ENCODE results near the gene PALM. TPM values are rescaled to one million over a fixed set of nuclear protein-coding genes. Genes with fewer than 3 reads are reported as not detected.
A peak's percentile ranks its signal among the peaks of the same experiment; 100 is the strongest.
"Not testable (repeated sequence)": the region's sequence is repeated elsewhere in the genome, so short reads cannot be mapped to it uniquely, and the experiment has no call there.

The PALM gene
- total RNA-seq, 4 donors from 2014 or later = 21.5 to 111 (median 53.0) TPM

- Histone ChIP-seq H3K4me1 (peaks cover 0 to 29% (median 7%) of the 10 kb centered on the region in 3 donors), H3K36me3 (peaks cover 0 to 24% of the 10 kb centered on the region in 2 donors), H3K4me3 (no peak overlapping the region), H3K27me3 (peaks cover 2% of the 10 kb centered on the region), H3K9me3 (no peaks in the 10 kb centered on the region), H3K27ac (no peak overlapping the region)
- no peak for TF ChIP-seq POLR2A (IDR thresholded peaks at IDR 0.05)
- TF ChIP-seq EP300 (IDR thresholded peaks at IDR 0.05) = no peak
- TF ChIP-seq CTCF (IDR thresholded peaks at IDR 0.05) = no peak
- no peak for TF ChIP-seq POLR2AphosphoS5 (IDR thresholded peaks at IDR 0.05)
- ATAC-seq = no peak
- 82 to 100% methylated on average over 3 to 4 of the region's 13 CpGs for WGBS, 2 donors (ENCODE audit: low coverage in 1 of 2)
Measured at GRCh38 chr19:725461-726089, 16.8 kb downstream of the PALM start.

- no peak overlapping the region for H3K4me3 ChIP-seq
- WGBS, 2 donors (ENCODE audit: low coverage in 1 of 2) = 67 to 80% methylated on average over 3 to 4 of the region's 43 CpGs
- H3K27me3 ChIP-seq = no peaks in the 10 kb centered on the region
- peak; percentile 12 for ATAC-seq
- H3K27ac ChIP-seq = peak overlapping the region in 3 of 4 donors; percentile 74 to 81 (median 77)
- H3K4me1 ChIP-seq = peaks cover 0 to 20% (median 7%) of the 10 kb centered on the region in 3 donors
- TF ChIP-seq EP300 (IDR thresholded peaks at IDR 0.05) (no peak), CTCF (IDR thresholded peaks at IDR 0.05) (no peak), POLR2A (IDR thresholded peaks at IDR 0.05) (no peak), POLR2AphosphoS5 (IDR thresholded peaks at IDR 0.05) (no peak)
- H3K36me3 ChIP-seq = peaks cover 0 to 39% of the 10 kb centered on the region in 2 donors
- no peaks in the 10 kb centered on the region for H3K9me3 ChIP-seq
Measured at GRCh38 chr19:726993-727956, 18.5 kb downstream of the PALM start.

GRCh38 chr19:728011-728410 is 19.3 kb downstream of the PALM start:
- Histone ChIP-seq H3K4me1 (peaks cover 0 to 12% (median 7%) of the 10 kb centered on the region in 3 donors), H3K36me3 (peaks cover 0 to 46% of the 10 kb centered on the region in 2 donors), H3K27me3 (no peaks in the 10 kb centered on the region), H3K27ac (peak overlapping the region in 3 of 4 donors; percentile 74 to 81 (median 77)), H3K9me3 (no peaks in the 10 kb centered on the region), H3K4me3 (no peak overlapping the region)
- TF ChIP-seq CTCF (IDR thresholded peaks at IDR 0.05) = no peak
- TF ChIP-seq POLR2AphosphoS5 (IDR thresholded peaks at IDR 0.05) = peak; percentile 56
- WGBS, 2 donors (ENCODE audit: low coverage in 1 of 2) = 60% methylated on average over 2 of the region's 26 CpGs; no CpG with 5 or more reads in 1 of the 2 donors
- peak; percentile 82 for ATAC-seq

GRCh38 chr19:729564-729963 is 20.8 kb downstream of the PALM start:
- not testable (repeated sequence) for H3K27ac ChIP-seq, ATAC-seq, H3K27me3 ChIP-seq, H3K4me3 ChIP-seq, H3K9me3 ChIP-seq
- Histone ChIP-seq H3K4me1 (peaks cover 0 to 18% (median 7%) of the 10 kb centered on the region in 3 donors), H3K36me3 (peaks cover 0 to 54% of the 10 kb centered on the region in 2 donors)
- WGBS, 2 donors (ENCODE audit: low coverage in 1 of 2) = no CpG with 5 or more reads among the region's 15 CpGs

- Histone ChIP-seq H3K27ac (no peak overlapping the region), H3K36me3 (peaks cover 0 to 54% of the 10 kb centered on the region in 2 donors), H3K4me1 (peaks cover 0 to 18% (median 7%) of the 10 kb centered on the region in 3 donors), H3K27me3 (no peaks in the 10 kb centered on the region), H3K4me3 (no peak overlapping the region), H3K9me3 (no peaks in the 10 kb centered on the region)
- no peak for ATAC-seq
- TF ChIP-seq POLR2A (IDR thresholded peaks at IDR 0.05) = no peak
- no peak for TF ChIP-seq EP300 (IDR thresholded peaks at IDR 0.05)
- TF ChIP-seq CTCF (IDR thresholded peaks at IDR 0.05) = no peak
- no peak for TF ChIP-seq POLR2AphosphoS5 (IDR thresholded peaks at IDR 0.05)
- WGBS, 2 donors (ENCODE audit: low coverage in 1 of 2) = 73 to 77% methylated on average over 8 to 9 of the region's 14 CpGs
Measured at GRCh38 chr19:729965-730668, 21.4 kb downstream of the PALM start.
